Hepatocyte (in vitro differentiated cells): ENCODE results near the gene OVOL2. TPM values are rescaled to one million over a fixed set of nuclear protein-coding genes. Genes with fewer than 3 reads are reported as not detected.
A peak's percentile ranks its signal among the peaks of the same experiment; 100 is the strongest.

Experiments
- DNase-seq: peaks from one replicate; pipeline ENCODE4 v3.0.0-alpha.2; 2016; ENCODE audit warnings: low spot score
- H2AFZ ChIP-seq: fragments of 200-600 bp; sonication (generic); 2 replicates; pipeline ENCODE4 v1.6.0; 2016; ENCODE audit warnings: antibody characterized with exemption, mild to moderate bottlenecking
- H3K27ac ChIP-seq: fragments of 200-600 bp; sonication (generic); 2 replicates; pipeline ENCODE4 v1.5.1; 2016; ENCODE audit warnings: mild to moderate bottlenecking
- H3K27me3 ChIP-seq: fragments of 200-600 bp; sonication (generic); 2 replicates; pipeline ENCODE4 v1.6.1; 2016
- H3K36me3 ChIP-seq: fragments of 200-600 bp; sonication (generic); replicated peaks from 2 replicates; pipeline ENCODE4 v1.5.1; 2016; ENCODE audit warnings: low read depth; ENCODE audit not compliant: insufficient read depth
- H3K4me1 ChIP-seq: fragments of 200-600 bp; sonication (generic); 2 replicates; pipeline ENCODE4 v1.5.1; 2016; ENCODE audit warnings: mild to moderate bottlenecking, moderate library complexity; ENCODE audit not compliant: insufficient read depth
- H3K4me2 ChIP-seq: fragments of 200-600 bp; sonication (generic); 2 replicates; pipeline ENCODE4 v1.6.0; 2016
- H3K4me3 ChIP-seq: fragments of 200-600 bp; sonication (generic); 2 replicates; pipeline ENCODE4 v1.5.1; 2016; ENCODE audit warnings: mild to moderate bottlenecking
- H3K79me2 ChIP-seq: fragments of 200-600 bp; sonication (generic); 2 replicates; pipeline ENCODE4 v1.6.0; 2017; ENCODE audit warnings: mild to moderate bottlenecking
- H3K9me2 ChIP-seq: fragments of 200-600 bp; sonication (generic); replicated peaks from 2 replicates; pipeline ENCODE4 v1.6.0; 2017; ENCODE audit warnings: mild to moderate bottlenecking; ENCODE audit not compliant: insufficient read depth
- H3K9me3 ChIP-seq: fragments of 200-600 bp; sonication (generic); 2 replicates; pipeline ENCODE4 v1.5.1; 2016; ENCODE audit warnings: low read depth, mild to moderate bottlenecking
- H4K20me1 ChIP-seq: fragments of 200-600 bp; sonication (generic); 2 replicates; pipeline ENCODE4 v1.6.0; 2016; ENCODE audit warnings: mild to moderate bottlenecking; ENCODE audit not compliant: insufficient read depth, poor library complexity, severe bottlenecking
- CTCF ChIP-seq: fragments of 200-600 bp; sonication (generic); IDR thresholded peaks from 2 replicates; pipeline ENCODE4 v1.5.1; 2016; ENCODE audit warnings: antibody characterized with exemption, mild to moderate bottlenecking; ENCODE audit not compliant: poor library complexity
- EZH2 ChIP-seq: fragments of 200-600 bp; sonication (generic); IDR thresholded peaks from 2 replicates; pipeline ENCODE4 v1.6.1; 2016; ENCODE audit warnings: antibody characterized with exemption, mild to moderate bottlenecking, borderline replicate concordance
- EZH2phosphoT487 ChIP-seq: fragments of 200-600 bp; sonication (generic); IDR thresholded peaks from one replicate; pipeline ENCODE4 v1.6.1; 2018; ENCODE audit warnings: antibody characterized with exemption, mild to moderate bottlenecking, low read depth, moderate library complexity; ENCODE audit not compliant: unreplicated experiment, severe bottlenecking
- WGBS: methylation state at CpG from one replicate; pipeline ENCODE4 v1.1.6; 2016; ENCODE audit warnings: low lambda C conversion rate; ENCODE audit errors: missing lambda C conversion rate; 5-methylcytosine and 5-hydroxymethylcytosine counted together
- polyA plus RNA-seq: library from polyadenylated mRNA; unstranded; fragments of >200 nt; fragmentation: Nextera tagmentation; extraction: Ambion mirVana; gene quantifications from 2 replicates; pipeline ENCODE4 v1.2.1, GENCODE V29; 2016
- small RNA-seq: library from RNA; depleted of rRNA; stranded (forward); fragments of <200 nt; gene quantifications from one replicate; pipeline ENCODE3, GENCODE V24; 2014
- total RNA-seq: library from RNA; depleted of rRNA; stranded (reverse); fragments of >200 nt; gene quantifications from 2 replicates; pipeline ENCODE4 v1.2.3, GENCODE V29; 2014

OVOL2 gene
- total and polyA plus RNA-seq, 2 experiments from 2014 or later, result 1.4 to 1.9 TPM

GRCh38 chr20:17987988-17988387 is 69.7 kb downstream of the OVOL2 start:
- DNase-seq, result no peak
- no peak overlapping the region for H3K4me3 ChIP-seq
- H2AFZ ChIP-seq, result no peak overlapping the region
- H4K20me1 ChIP-seq, result no peaks in the 10 kb centered on the region
- no peaks in the 10 kb centered on the region for H3K27me3 ChIP-seq
- no peak overlapping the region for H3K4me2 ChIP-seq
- TF ChIP-seq EZH2phosphoT487 (no peak), EZH2 (no peak), CTCF (no peak)
- 98% methylated on average over 3 of the region's 3 CpGs for WGBS
- peaks cover 24% of the 10 kb centered on the region for H3K79me2 ChIP-seq
- no peaks in the 10 kb centered on the region for H3K36me3 ChIP-seq
- peaks cover 7% of the 10 kb centered on the region for H3K4me1 ChIP-seq
- no peaks in the 10 kb centered on the region for H3K9me3 ChIP-seq
- H3K27ac ChIP-seq, result no peak overlapping the region
- H3K9me2 ChIP-seq, result no peaks in the 10 kb centered on the region

- no peaks in the 10 kb centered on the region for H3K9me2 ChIP-seq
- no peaks in the 10 kb centered on the region for H3K27me3 ChIP-seq
- no peak overlapping the region for H3K4me3 ChIP-seq
- H3K36me3 ChIP-seq, result no peaks in the 10 kb centered on the region
- H3K27ac ChIP-seq, result peak overlapping the region; percentile 80
- no peaks in the 10 kb centered on the region for H4K20me1 ChIP-seq
- H2AFZ ChIP-seq, result no peak overlapping the region
- WGBS, result 82% methylated on average over 7 of the region's 7 CpGs
- no peaks in the 10 kb centered on the region for H3K9me3 ChIP-seq
- TF ChIP-seq EZH2 (no peak), EZH2phosphoT487 (no peak), CTCF (no peak)
- H3K4me2 ChIP-seq, result peak overlapping the region; percentile 60
- DNase-seq, result peak; percentile 68
- peaks cover 7% of the 10 kb centered on the region for H3K4me1 ChIP-seq
- H3K79me2 ChIP-seq, result peaks cover 31% of the 10 kb centered on the region
These were observed 72.2 kb downstream of the OVOL2 start for GRCh38 chr20:17985388-17986018.

- Histone ChIP-seq H3K27me3 (no peaks in the 10 kb centered on the region), H3K79me2 (peaks cover 47% of the 10 kb centered on the region), H3K9me2 (no peaks in the 10 kb centered on the region), H3K36me3 (no peaks in the 10 kb centered on the region), H3K4me2 (no peak overlapping the region), H3K4me3 (no peak overlapping the region), H4K20me1 (no peaks in the 10 kb centered on the region), H3K9me3 (no peaks in the 10 kb centered on the region), H3K27ac (no peak overlapping the region), H3K4me1 (peaks cover 21% of the 10 kb centered on the region), H2AFZ (no peak overlapping the region)
- TF ChIP-seq EZH2phosphoT487, result no peak
- no peak for TF ChIP-seq EZH2
- no peak for TF ChIP-seq CTCF
- 97% methylated on average over 6 of the region's 6 CpGs for WGBS
- DNase-seq, result no peak
These were observed 81.4 kb downstream of the OVOL2 start for GRCh38 chr20:17976305-17976704.

Small RNA genes within 50 kb of the gene (small RNA-seq; reads per million reads assigned to genes)
- not detected for gene RNU7-137P

Other genes starting within 250 kb of the OVOL2 start
- gene SNX5, start 89.1 kb downstream of the OVOL2 start, total RNA-seq, result 154 and 190 TPM in 2 replicates
- 74.9 and 76.0 TPM in 2 replicates for gene SNX5, start 89.1 kb downstream of the OVOL2 start, polyA plus RNA-seq
- 12.7 and 15.7 TPM in 2 replicates for gene MGME1, start 88.9 kb downstream of the OVOL2 start, total RNA-seq
- gene MGME1, start 88.9 kb downstream of the OVOL2 start, polyA plus RNA-seq, result 17.9 and 18.3 TPM in 2 replicates
- 20.6 and 24.7 TPM in 2 replicates for gene KAT14, start 79.9 kb upstream of the OVOL2 start, total RNA-seq
- 12.3 and 12.8 TPM in 2 replicates for gene KAT14, start 79.9 kb upstream of the OVOL2 start, polyA plus RNA-seq
- 21.8 and 27.7 TPM in 2 replicates for gene PET117, start 79.9 kb upstream of the OVOL2 start, total RNA-seq
- 21.7 and 24.7 TPM in 2 replicates for gene PET117, start 79.9 kb upstream of the OVOL2 start, polyA plus RNA-seq
- 16.7 and 22.4 TPM in 2 replicates for gene ZNF133, start 230.6 kb upstream of the OVOL2 start, total RNA-seq
- gene ZNF133, start 230.6 kb upstream of the OVOL2 start, polyA plus RNA-seq, result 10.8 and 10.9 TPM in 2 replicates